ENCODE results near the gene CUBN.

DNA sequence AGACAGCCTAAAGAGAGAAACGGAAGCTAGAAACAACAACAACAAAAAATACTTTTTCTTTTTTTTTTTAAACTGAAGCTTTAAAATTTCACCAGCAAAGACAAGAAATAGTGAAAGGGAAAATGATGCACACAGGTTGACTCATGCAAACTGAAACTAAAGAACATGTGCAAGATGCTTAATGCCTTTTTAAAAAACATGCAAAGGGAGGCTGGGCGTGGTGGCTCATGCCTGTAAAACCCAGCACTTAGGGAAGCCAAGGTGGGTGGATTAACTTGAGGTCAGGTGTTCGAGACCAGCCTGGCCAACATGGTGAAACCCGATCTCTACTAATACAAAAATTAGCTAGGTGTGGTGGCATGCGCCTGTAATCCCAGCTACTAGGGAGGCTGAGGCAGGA, 15.1 kb upstream of the CUBN start:
- no peak for TF ChIP-seq RNF2 (IDR thresholded peaks at IDR 0.05; ENCODE audit: borderline replicate concordance, low read depth)
- TF ChIP-seq POLR2A (IDR thresholded peaks at IDR 0.05; ENCODE audit: low read length), result no peak
- TF ChIP-seq HOXA7 (CRISPR knock-in tag; IDR thresholded peaks at IDR 0.05), result no peak
- TF ChIP-seq, protein P1, sequence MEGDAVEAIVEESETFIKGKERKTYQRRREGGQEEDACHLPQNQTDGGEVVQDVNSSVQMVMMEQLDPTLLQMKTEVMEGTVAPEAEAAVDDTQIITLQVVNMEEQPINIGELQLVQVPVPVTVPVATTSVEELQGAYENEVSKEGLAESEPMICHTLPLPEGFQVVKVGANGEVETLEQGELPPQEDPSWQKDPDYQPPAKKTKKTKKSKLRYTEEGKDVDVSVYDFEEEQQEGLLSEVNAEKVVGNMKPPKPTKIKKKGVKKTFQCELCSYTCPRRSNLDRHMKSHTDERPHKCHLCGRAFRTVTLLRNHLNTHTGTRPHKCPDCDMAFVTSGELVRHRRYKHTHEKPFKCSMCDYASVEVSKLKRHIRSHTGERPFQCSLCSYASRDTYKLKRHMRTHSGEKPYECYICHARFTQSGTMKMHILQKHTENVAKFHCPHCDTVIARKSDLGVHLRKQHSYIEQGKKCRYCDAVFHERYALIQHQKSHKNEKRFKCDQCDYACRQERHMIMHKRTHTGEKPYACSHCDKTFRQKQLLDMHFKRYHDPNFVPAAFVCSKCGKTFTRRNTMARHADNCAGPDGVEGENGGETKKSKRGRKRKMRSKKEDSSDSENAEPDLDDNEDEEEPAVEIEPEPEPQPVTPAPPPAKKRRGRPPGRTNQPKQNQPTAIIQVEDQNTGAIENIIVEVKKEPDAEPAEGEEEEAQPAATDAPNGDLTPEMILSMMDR (IDR thresholded peaks at IDR 0.05), result no peak
